IMR-90 (cell line): ENCODE results near the gene FMR1. TPM values are rescaled to one million over a fixed set of nuclear protein-coding genes. Genes with fewer than 3 reads are reported as not detected.

ENCODE experiments used
- ATAC-seq: fragments of 200-7000 bp; cut with Tn5 transposase; 2 replicates; pipeline ENCODE4 v1.9.1; 2020; ENCODE audit warnings: low read depth, mild to moderate bottlenecking, moderate library complexity
- BruUV-seq: library from RNA; stranded (reverse); fragments of 400-500 nt; replicated peaks from 2 replicates; lab custom pipeline; 2021; lab: Mats Ljungman, UMichigan
- CTCF ChIA-PET: fragments of 300-600 bp; formaldehyde crosslinking; extraction: SDS; loops from one replicate; lab custom pipeline; 2021; ENCODE audit warnings: antibody characterized with exemption; lab: Yijun Ruan, JAX
- POLR2A ChIA-PET: fragments of 300-600 bp; sonication (Branson Sonifier 250); formaldehyde crosslinking; loops from one replicate; lab custom pipeline; 2022; ENCODE audit warnings: antibody characterized with exemption; ENCODE audit not compliant: unreplicated experiment; lab: Charles Lee
- DNase-seq: peaks from one replicate; pipeline ENCODE4 v3.0.0; 2013
- H2AFZ ChIP-seq: replicated peaks from 2 replicates; pipeline ENCODE3; 2013; ENCODE audit warnings: low read length, mild to moderate bottlenecking; ENCODE audit not compliant: poor library complexity
- H2AK5ac ChIP-seq: 2 replicates; pipeline ENCODE4 v1.6.1; 2013; ENCODE audit warnings: low read depth, low read length, inconsistent platforms
- H2AK9ac ChIP-seq: replicated peaks from 2 replicates; pipeline ENCODE3; 2013; ENCODE audit warnings: mild to moderate bottlenecking, low read depth, low read length, moderate library complexity; ENCODE audit not compliant: poor library complexity
- H2BK120ac ChIP-seq: 2 replicates; pipeline ENCODE4 v1.6.1; 2013; ENCODE audit warnings: low read depth, low read length, inconsistent platforms
- H2BK15ac ChIP-seq: 3 replicates; pipeline ENCODE4 v1.6.1; 2013; ENCODE audit warnings: low read depth, low read length, inconsistent platforms
- H2BK20ac ChIP-seq: 2 replicates; pipeline ENCODE4 v1.6.1; 2013; ENCODE audit warnings: low read depth, mild to moderate bottlenecking, inconsistent platforms, low read length, moderate library complexity
- H2BK5ac ChIP-seq: 2 replicates; pipeline ENCODE4 v1.6.1; 2013; ENCODE audit warnings: mild to moderate bottlenecking, low read depth, low read length, inconsistent platforms; ENCODE audit not compliant: poor library complexity, severe bottlenecking
- H3K14ac ChIP-seq: replicated peaks from 2 replicates; pipeline ENCODE4 v1.6.1; 2013; ENCODE audit warnings: low read depth, low read length, inconsistent platforms
- H3K18ac ChIP-seq: 2 replicates; pipeline ENCODE4 v1.6.1; 2013; ENCODE audit warnings: low read depth, low read length, control low read depth
- H3K23ac ChIP-seq: 2 replicates; pipeline ENCODE4 v1.6.1; 2013; ENCODE audit warnings: low read depth, low read length, inconsistent platforms
- H3K27ac ChIP-seq: 2 replicates; pipeline ENCODE4 v1.5.1; 2013; ENCODE audit warnings: mild to moderate bottlenecking, control low read depth, low read length; ENCODE audit not compliant: insufficient read depth
- H3K27me3 ChIP-seq: 2 replicates; pipeline ENCODE4 v1.6.1; 2013; ENCODE audit warnings: low read length; ENCODE audit not compliant: control insufficient read depth, insufficient read depth
- H3K36me3 ChIP-seq: 2 replicates; pipeline ENCODE4 v1.6.1; 2013; ENCODE audit warnings: low read length, mixed read lengths; ENCODE audit not compliant: control insufficient read depth, insufficient read depth
- H3K4ac ChIP-seq: 2 replicates; pipeline ENCODE4 v1.6.1; 2013; ENCODE audit warnings: low read depth, low read length, inconsistent platforms
- H3K4me1 ChIP-seq: 2 replicates; pipeline ENCODE4 v1.6.1; 2013; ENCODE audit warnings: low read length, mixed read lengths; ENCODE audit not compliant: control insufficient read depth, insufficient read depth
- H3K4me2 ChIP-seq: 2 replicates; pipeline ENCODE4 v1.6.1; 2013; ENCODE audit warnings: low read depth, mild to moderate bottlenecking, control low read depth, low read length, moderate library complexity
- H3K4me3 ChIP-seq: 2 replicates; pipeline ENCODE4 v1.5.1; 2013; ENCODE audit warnings: low read depth, mild to moderate bottlenecking, control low read depth, low read length, moderate library complexity; ENCODE audit not compliant: insufficient read depth
- H3K56ac ChIP-seq: 2 replicates; pipeline ENCODE4 v1.6.1; 2013; ENCODE audit warnings: low read length, inconsistent platforms; ENCODE audit not compliant: insufficient read depth; ENCODE audit errors: extremely low read depth
- H3K79me1 ChIP-seq, 2 experiments: 2 replicates each; pipeline ENCODE4 v1.6.1; 2013; ENCODE audit warnings: low read length in 2 of 2, inconsistent platforms in 1 of 2, low read depth in 1 of 2
- H3K9ac ChIP-seq: 2 replicates; pipeline ENCODE4 v1.6.1; 2013; ENCODE audit warnings: low read depth, low read length, control low read depth
- H3K9me1 ChIP-seq: 2 replicates; pipeline ENCODE4 v1.6.1; 2013; ENCODE audit warnings: low read length, inconsistent platforms; ENCODE audit not compliant: insufficient read depth
- H3K9me3 ChIP-seq: 2 replicates; pipeline ENCODE4 v1.6.1; 2013; ENCODE audit warnings: low read length; ENCODE audit not compliant: control insufficient read depth, insufficient read depth
- H4K20me1 ChIP-seq: 2 replicates; pipeline ENCODE4 v1.6.1; 2013; ENCODE audit warnings: low read length, inconsistent platforms; ENCODE audit not compliant: insufficient read depth
- H4K5ac ChIP-seq: 2 replicates; pipeline ENCODE4 v1.6.1; 2013; ENCODE audit warnings: mild to moderate bottlenecking, low read depth, low read length, control low read depth
- H4K8ac ChIP-seq, 2 experiments: 2 replicates each; pipeline ENCODE4 v1.6.1; 2013; ENCODE audit warnings: low read depth in 2 of 2, low read length in 2 of 2, control low read depth in 1 of 2, inconsistent platforms in 1 of 2
- H4K91ac ChIP-seq: 2 replicates; pipeline ENCODE4 v1.6.1; 2013; ENCODE audit warnings: low read depth, low read length, inconsistent platforms; ENCODE audit not compliant: insufficient read depth
- CEBPB ChIP-seq: IDR thresholded peaks from 2 replicates; pipeline ENCODE4 v1.6.1; 2012; ENCODE audit warnings: low read depth, low read length, improper control_type of control experiment
- CHD1 ChIP-seq: IDR thresholded peaks from 2 replicates; pipeline ENCODE4 v1.6.1; 2012; ENCODE audit warnings: low read depth, low read length, improper control_type of control experiment
- FOS ChIP-seq: fragments of 150-350 bp; IDR thresholded peaks from 2 replicates; pipeline ENCODE4 v1.6.1; 2016; ENCODE audit warnings: low read depth, low read length
- MAFK ChIP-seq: IDR thresholded peaks from 2 replicates; pipeline ENCODE4 v1.6.1; 2012; ENCODE audit warnings: low read depth, low read length, improper control_type of control experiment
- NFE2L2 ChIP-seq: fragments of 150-350 bp; IDR thresholded peaks from 2 replicates; pipeline ENCODE4 v1.6.1; 2016; ENCODE audit warnings: low read depth, mild to moderate bottlenecking, low read length
- POLR2A ChIP-seq: IDR thresholded peaks from 2 replicates; pipeline ENCODE4 v1.6.1; 2012; ENCODE audit warnings: mild to moderate bottlenecking, low read depth, low read length
- RAD21 ChIP-seq: IDR thresholded peaks from 2 replicates; pipeline ENCODE4 v1.6.1; 2012; ENCODE audit warnings: low read length, improper control_type of control experiment
- RFX5 ChIP-seq: IDR thresholded peaks from 2 replicates; pipeline ENCODE4 v1.8.0; 2012; ENCODE audit warnings: low read depth, mild to moderate bottlenecking, low read length, moderate library complexity
- SMC3 ChIP-seq: fragments of 150-350 bp; IDR thresholded peaks from 2 replicates; pipeline ENCODE4 v1.6.1; 2016; ENCODE audit warnings: low read depth, mild to moderate bottlenecking, antibody characterized with exemption, low read length, moderate library complexity
- WGBS, 2 experiments: methylation state at CpG; one replicate each; pipeline versions ENCODE4 v1.1.5 to v1.1.7; 2013; ENCODE audit warnings: missing lambda C conversion rate in 2 of 2; ENCODE audit not compliant: insufficient read length in 1 of 2; ENCODE audit errors: extremely low coverage in 2 of 2; 5-methylcytosine and 5-hydroxymethylcytosine counted together
- dilution Hi-C: fragments of 300-500 bp; cut with HindIII; formaldehyde crosslinking; loops from one replicate; pipeline ENCODE4 v1.14.3; 2018; ENCODE audit warnings: low sequenced_read_pairs; ENCODE audit not compliant: unreplicated experiment
- in situ Hi-C: fragments of 300-500 bp; cut with MboI; formaldehyde crosslinking; loops from 3 replicates; pipeline ENCODE4 v1.14.3; 2019; ENCODE audit warnings: low sequenced_read_pairs, inconsistent platforms, mixed read lengths
- intact Hi-C: fragments of 100-400 bp; cut with micrococcal nuclease; formaldehyde crosslinking; loops from 2 replicates; pipeline ENCODE4 v1.10.0; 2022
- polyA plus RNA-seq, 3 experiments: library from polyadenylated mRNA; depleted of rRNA; stranded (reverse); fragments of >200 nt; gene quantifications; 2 replicates each; pipeline ENCODE4 v1.2.3, GENCODE V29; 2012; ENCODE audit warnings: low replicate concordance in 1 of 3
- total RNA-seq: library from RNA; depleted of rRNA; stranded (reverse); fragments of >200 nt; gene quantifications from 2 replicates; pipeline ENCODE4 v1.2.3, GENCODE V29; 2012
- TF ChIP-seq, protein P1 (sequence below): fragments of 150-350 bp; IDR thresholded peaks from 2 replicates; pipeline ENCODE4 v1.6.1; 2016; ENCODE audit warnings: low read depth, mild to moderate bottlenecking, low read length, moderate library complexity, borderline replicate concordance
- TF ChIP-seq, protein P2 (sequence below): conservative IDR thresholded peaks from 2 replicates; pipeline ENCODE4 v1.5.1; 2012; ENCODE audit warnings: mild to moderate bottlenecking, low read depth, low read length, improper control_type of control experiment
- TF ChIP-seq, protein P3 (sequence below): fragments of 150-350 bp; IDR thresholded peaks from 2 replicates; pipeline ENCODE4 v1.6.1; 2017; ENCODE audit warnings: mild to moderate bottlenecking, antibody characterized with exemption, low read length, low read depth

FMR1 gene
- total and polyA plus RNA-seq, 2 of the 4 experiments (the other 2 are of a cell fraction), result 12.2 to 17.6 TPM

DNA sequence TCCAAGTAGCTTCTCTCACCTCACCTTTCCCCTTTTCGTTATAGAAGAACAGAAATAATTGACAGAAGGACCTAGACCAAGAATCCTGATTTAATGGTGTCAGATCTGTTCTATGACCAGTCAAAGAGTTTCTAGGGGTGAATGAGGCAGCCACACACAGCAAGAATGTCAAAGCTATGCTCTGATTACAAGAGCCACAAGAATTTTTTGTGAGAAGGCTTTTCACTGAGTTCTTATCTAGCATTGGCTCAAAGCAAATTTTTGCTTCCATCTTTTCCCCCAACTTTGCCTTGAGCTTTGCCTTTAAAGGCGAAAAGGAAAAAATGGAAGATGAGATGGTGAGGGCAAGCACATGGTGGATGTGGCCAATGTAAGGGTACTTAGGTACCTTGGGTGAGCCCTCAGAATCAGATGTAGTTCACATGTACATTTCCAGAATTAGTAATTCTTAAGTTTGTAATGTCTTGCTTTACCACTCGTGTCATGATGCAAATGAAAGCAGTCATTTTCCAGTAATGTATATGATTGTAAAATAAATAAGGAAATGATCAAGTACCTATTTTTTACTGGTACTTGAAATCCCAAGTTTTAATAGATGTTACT lies 23.5 kb downstream of the FMR1 start:
- Histone ChIP-seq H2AK9ac (no peak overlapping the region), H2BK120ac (no peak overlapping the region), H2BK20ac (no peak overlapping the region), H3K9me3 (no peaks in the 10 kb centered on the region), H3K18ac (no peak overlapping the region), H3K9me1 (no peaks in the 10 kb centered on the region), H3K27ac (no peak overlapping the region), H2AK5ac (no peak overlapping the region), H3K4me2 (no peak overlapping the region), H3K23ac (no peak overlapping the region), H2AFZ (no peak overlapping the region), H4K91ac (no peak overlapping the region), H3K9ac (no peak overlapping the region), H4K5ac (no peak overlapping the region), H2BK5ac (no peak overlapping the region), H3K27me3 (no peaks in the 10 kb centered on the region), H3K4ac (no peak overlapping the region), H2BK15ac (no peak overlapping the region), H4K20me1 (no peaks in the 10 kb centered on the region), H3K36me3 (peaks cover 3% of the 10 kb centered on the region; the same call in 1 of the 2 replicates), H3K14ac (no peak overlapping the region), H3K79me1 (no peaks in the 10 kb centered on the region), H3K56ac (no peak overlapping the region), H3K4me3 (no peak overlapping the region), H3K4me1 (no peaks in the 10 kb centered on the region), H4K8ac (no peak overlapping the region)
- DNase-seq (no peak), ATAC-seq (no peak)
- in situ Hi-C loops (no loop called here), intact Hi-C loops (no loop called here), dilution Hi-C loops (no loop called here)
- WGBS, 2 experiments, result no CpG with 5 or more reads among the region's 3 CpGs
- ChIA-PET POLR2A (no interaction called here), CTCF (no interaction called here)
- no peak for TF ChIP-seq MAFK
- TF ChIP-seq FOS, result no peak
- TF ChIP-seq, protein P1, sequence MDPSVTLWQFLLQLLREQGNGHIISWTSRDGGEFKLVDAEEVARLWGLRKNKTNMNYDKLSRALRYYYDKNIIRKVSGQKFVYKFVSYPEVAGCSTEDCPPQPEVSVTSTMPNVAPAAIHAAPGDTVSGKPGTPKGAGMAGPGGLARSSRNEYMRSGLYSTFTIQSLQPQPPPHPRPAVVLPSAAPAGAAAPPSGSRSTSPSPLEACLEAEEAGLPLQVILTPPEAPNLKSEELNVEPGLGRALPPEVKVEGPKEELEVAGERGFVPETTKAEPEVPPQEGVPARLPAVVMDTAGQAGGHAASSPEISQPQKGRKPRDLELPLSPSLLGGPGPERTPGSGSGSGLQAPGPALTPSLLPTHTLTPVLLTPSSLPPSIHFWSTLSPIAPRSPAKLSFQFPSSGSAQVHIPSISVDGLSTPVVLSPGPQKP, result no peak
- no peak for TF ChIP-seq RFX5
- TF ChIP-seq, protein P2, sequence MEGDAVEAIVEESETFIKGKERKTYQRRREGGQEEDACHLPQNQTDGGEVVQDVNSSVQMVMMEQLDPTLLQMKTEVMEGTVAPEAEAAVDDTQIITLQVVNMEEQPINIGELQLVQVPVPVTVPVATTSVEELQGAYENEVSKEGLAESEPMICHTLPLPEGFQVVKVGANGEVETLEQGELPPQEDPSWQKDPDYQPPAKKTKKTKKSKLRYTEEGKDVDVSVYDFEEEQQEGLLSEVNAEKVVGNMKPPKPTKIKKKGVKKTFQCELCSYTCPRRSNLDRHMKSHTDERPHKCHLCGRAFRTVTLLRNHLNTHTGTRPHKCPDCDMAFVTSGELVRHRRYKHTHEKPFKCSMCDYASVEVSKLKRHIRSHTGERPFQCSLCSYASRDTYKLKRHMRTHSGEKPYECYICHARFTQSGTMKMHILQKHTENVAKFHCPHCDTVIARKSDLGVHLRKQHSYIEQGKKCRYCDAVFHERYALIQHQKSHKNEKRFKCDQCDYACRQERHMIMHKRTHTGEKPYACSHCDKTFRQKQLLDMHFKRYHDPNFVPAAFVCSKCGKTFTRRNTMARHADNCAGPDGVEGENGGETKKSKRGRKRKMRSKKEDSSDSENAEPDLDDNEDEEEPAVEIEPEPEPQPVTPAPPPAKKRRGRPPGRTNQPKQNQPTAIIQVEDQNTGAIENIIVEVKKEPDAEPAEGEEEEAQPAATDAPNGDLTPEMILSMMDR, result no peak
- TF ChIP-seq NFE2L2, result no peak
- TF ChIP-seq CHD1, result no peak
- TF ChIP-seq POLR2A, result no peak
- TF ChIP-seq, protein P3, sequence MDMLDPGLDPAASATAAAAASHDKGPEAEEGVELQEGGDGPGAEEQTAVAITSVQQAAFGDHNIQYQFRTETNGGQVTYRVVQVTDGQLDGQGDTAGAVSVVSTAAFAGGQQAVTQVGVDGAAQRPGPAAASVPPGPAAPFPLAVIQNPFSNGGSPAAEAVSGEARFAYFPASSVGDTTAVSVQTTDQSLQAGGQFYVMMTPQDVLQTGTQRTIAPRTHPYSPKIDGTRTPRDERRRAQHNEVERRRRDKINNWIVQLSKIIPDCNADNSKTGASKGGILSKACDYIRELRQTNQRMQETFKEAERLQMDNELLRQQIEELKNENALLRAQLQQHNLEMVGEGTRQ, result no peak
- TF ChIP-seq RAD21, result no peak
- TF ChIP-seq SMC3, result no peak
- no peak for TF ChIP-seq CEBPB
- BruUV-seq, result no TSS peak
